ENCODE results near the gene MATCAP1. TPM values are rescaled to one million over a fixed set of nuclear protein-coding genes. Genes with fewer than 3 reads are reported as not detected.

The MATCAP1 gene
- total and polyA plus RNA-seq, 2 of the 4 experiments (the other 2 are of a cell fraction) = 8.2 to 43.9 TPM

GRCh38 chr16:67158637-67159600 lies 24.8 kb downstream of the MATCAP1 start:
- no peak for TF ChIP-seq BHLHE40 (IDR thresholded peaks at IDR 0.05; ENCODE audit: low read depth, low read length)
- TF ChIP-seq MXI1 (IDR thresholded peaks at IDR 0.05; ENCODE audit: borderline replicate concordance, low read depth, low read length) = no peak
- TF ChIP-seq, protein P1, sequence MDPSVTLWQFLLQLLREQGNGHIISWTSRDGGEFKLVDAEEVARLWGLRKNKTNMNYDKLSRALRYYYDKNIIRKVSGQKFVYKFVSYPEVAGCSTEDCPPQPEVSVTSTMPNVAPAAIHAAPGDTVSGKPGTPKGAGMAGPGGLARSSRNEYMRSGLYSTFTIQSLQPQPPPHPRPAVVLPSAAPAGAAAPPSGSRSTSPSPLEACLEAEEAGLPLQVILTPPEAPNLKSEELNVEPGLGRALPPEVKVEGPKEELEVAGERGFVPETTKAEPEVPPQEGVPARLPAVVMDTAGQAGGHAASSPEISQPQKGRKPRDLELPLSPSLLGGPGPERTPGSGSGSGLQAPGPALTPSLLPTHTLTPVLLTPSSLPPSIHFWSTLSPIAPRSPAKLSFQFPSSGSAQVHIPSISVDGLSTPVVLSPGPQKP (IDR thresholded peaks at IDR 0.05; ENCODE audit: borderline replicate concordance, low read depth, low read length) = no peak
- no peak for TF ChIP-seq RFX5 (IDR thresholded peaks at IDR 0.05; ENCODE audit: low read depth, low read length)
- TF ChIP-seq MAZ (IDR thresholded peaks at IDR 0.05; ENCODE audit: borderline replicate concordance, low read depth, low read length) = 0 out of 2 replicates have a peak, but pooled peaks have one; percentile 7
- POLR2A ChIA-PET (ENCODE audit: unreplicated experiment) = no interaction called here
- Histone ChIP-seq H2AFZ (replicated peaks; ENCODE audit: low read length, poor library complexity) (peak overlapping the region; percentile 99), H4K91ac (ENCODE audit: insufficient read depth, low read depth, low read length) (peak overlapping the region; percentile 11; the same call in 1 of the 2 replicates), H3K27ac (ENCODE audit: insufficient read depth, low read length) (peak overlapping the region; percentile 24; the same call in 1 of the 2 replicates), H3K4me3 (ENCODE audit: insufficient read depth, low read depth, low read length) (peak overlapping the region; percentile 86), H4K8ac (ENCODE audit: low read depth in 2 of 2, low read length in 2 of 2) (peak overlapping the region; percentile 60 to 84; a peak in 2 of 4 replicates), H3K4me2 (ENCODE audit: low read depth, low read length) (peak overlapping the region; percentile 87), H3K36me3 (ENCODE audit: control insufficient read depth, insufficient read depth, low read length) (peaks cover 3% of the 10 kb centered on the region; the same call in 1 of the 2 replicates), H3K4me1 (ENCODE audit: control insufficient read depth, insufficient read depth, low read length) (peaks cover 14% of the 10 kb centered on the region; the same call in 1 of the 2 replicates), H4K20me1 (ENCODE audit: insufficient read depth, low read length) (peaks cover 30% of the 10 kb centered on the region), H4K5ac (ENCODE audit: low read depth, low read length) (no peak overlapping the region), H2BK120ac (ENCODE audit: low read depth, low read length) (no peak overlapping the region), H3K27me3 (ENCODE audit: control insufficient read depth, insufficient read depth, low read length) (peaks cover 7% of the 10 kb centered on the region; the same call in 1 of the 2 replicates), H3K4ac (ENCODE audit: low read depth, low read length) (peak overlapping the region; percentile 75), H3K23ac (ENCODE audit: low read depth, low read length) (peak overlapping the region; percentile 30; the same call in 1 of the 2 replicates), H3K14ac (replicated peaks; ENCODE audit: low read depth, low read length) (peak overlapping the region; percentile 77), H3K79me1 (ENCODE audit: low read depth in 1 of 2, low read length in 2 of 2) (peaks cover 10 to 25% of the 10 kb centered on the region in 2 experiments; a peak in 2 of 4 replicates), H2BK5ac (ENCODE audit: low read depth, low read length, poor library complexity, severe bottlenecking) (no peak overlapping the region), H3K9me1 (ENCODE audit: insufficient read depth, low read length) (peaks cover 5% of the 10 kb centered on the region; the same call in 1 of the 2 replicates), H2AK9ac (replicated peaks; ENCODE audit: low read depth, low read length, poor library complexity) (peak overlapping the region; percentile 96), H2AK5ac (ENCODE audit: low read depth, low read length) (peak overlapping the region; percentile 76; the same call in 1 of the 2 replicates), H2BK20ac (ENCODE audit: low read depth, low read length) (no peak overlapping the region), H3K18ac (ENCODE audit: low read depth, low read length) (no peak overlapping the region), H3K56ac (ENCODE audit: extremely low read depth, insufficient read depth, low read length) (no peak overlapping the region), H2BK15ac (ENCODE audit: low read depth, low read length) (no peak overlapping the region), H3K9ac (ENCODE audit: low read depth, low read length) (peak overlapping the region; percentile 68), H3K9me3 (ENCODE audit: control insufficient read depth, insufficient read depth, low read length) (no peaks in the 10 kb centered on the region)
- DNase-seq (no peak), ATAC-seq (ENCODE audit: low read depth) (peak; percentile 7; the same call in 1 of the 2 replicates)
- 0% methylated on average over 4 of the region's 34 CpGs; no CpG with 5 or more reads in 1 of the 2 experiments for WGBS, 2 experiments (ENCODE audit: extremely low coverage in 2 of 2, insufficient read length in 1 of 2)
- dilution Hi-C loops (cut with HindIII; ENCODE audit: low sequenced_read_pairs, unreplicated experiment) = no loop called here
- intact Hi-C loops (cut with micrococcal nuclease) = loop anchor here (1.0 to 10.0 kb wide), 2 partner anchors 26 to 264 kb away; no protein-coding TSS in a partner anchor
- BruUV-seq (replicated peaks) = no TSS peak
- in situ Hi-C loops (cut with MboI; ENCODE audit: low sequenced_read_pairs) = loop anchor here (5.0 kb wide), 1 partner anchor 197 kb away; the partner anchor contains the start of gene CES3
- CTCF ChIA-PET = interaction anchor here (0.9 kb wide), 1 partner anchor 141 kb away, joined by 3 read pairs; no protein-coding TSS in a partner anchor

All from IMR-90 (cell line).